Esophagus muscularis mucosa (tissue), 3 donors: ENCODE results near the gene MYO1F.

Source experiments
- POLR2A ChIP-seq: fragments of 450-650 bp; IDR thresholded peaks from one replicate; pipeline ENCODE4 v1.6.1; 2017; ENCODE audit warnings: antibody characterized with exemption, moderate library complexity, mild to moderate bottlenecking, low read depth
- POLR2AphosphoS5 ChIP-seq, 2 donors: sonication (generic); formaldehyde crosslinking; IDR thresholded peaks; one replicate each; pipeline ENCODE4 v1.6.1; 2017; ENCODE audit warnings: antibody characterized with exemption in 2 of 2
- TF ChIP-seq, protein P1 (sequence below), 3 experiments: fragments of 200-600 bp in 2 of 3; fragments of 450-650 bp in 1 of 3; sonication (generic) in 2 of 3; IDR thresholded peaks; one replicate each; pipeline ENCODE4 v1.5.1; 2017 to 2019; ENCODE audit warnings: antibody characterized with exemption in 3 of 3, mild to moderate bottlenecking in 2 of 3, moderate library complexity in 1 of 3

DNA sequence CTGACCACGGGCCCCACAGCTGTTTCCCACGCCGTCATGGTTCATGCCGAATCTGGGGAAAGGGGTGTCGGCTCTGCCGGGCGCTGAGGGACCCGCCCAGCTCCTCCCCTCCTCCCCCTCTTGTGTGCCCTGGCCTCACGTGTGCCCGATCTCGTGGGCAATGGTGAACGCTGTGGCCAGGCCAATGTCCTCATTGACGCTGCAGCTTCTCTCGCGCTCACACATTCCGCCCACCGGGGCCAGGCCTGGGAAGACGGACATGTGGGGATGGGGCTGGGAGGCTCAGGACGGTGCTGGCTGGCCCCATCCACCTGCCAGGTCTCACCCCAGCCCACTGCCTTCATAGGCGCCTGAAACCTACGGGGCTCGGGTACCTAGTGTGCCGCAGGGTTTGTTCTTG is 18.9 kb upstream of the MYO1F start:
- TF ChIP-seq, protein P1, sequence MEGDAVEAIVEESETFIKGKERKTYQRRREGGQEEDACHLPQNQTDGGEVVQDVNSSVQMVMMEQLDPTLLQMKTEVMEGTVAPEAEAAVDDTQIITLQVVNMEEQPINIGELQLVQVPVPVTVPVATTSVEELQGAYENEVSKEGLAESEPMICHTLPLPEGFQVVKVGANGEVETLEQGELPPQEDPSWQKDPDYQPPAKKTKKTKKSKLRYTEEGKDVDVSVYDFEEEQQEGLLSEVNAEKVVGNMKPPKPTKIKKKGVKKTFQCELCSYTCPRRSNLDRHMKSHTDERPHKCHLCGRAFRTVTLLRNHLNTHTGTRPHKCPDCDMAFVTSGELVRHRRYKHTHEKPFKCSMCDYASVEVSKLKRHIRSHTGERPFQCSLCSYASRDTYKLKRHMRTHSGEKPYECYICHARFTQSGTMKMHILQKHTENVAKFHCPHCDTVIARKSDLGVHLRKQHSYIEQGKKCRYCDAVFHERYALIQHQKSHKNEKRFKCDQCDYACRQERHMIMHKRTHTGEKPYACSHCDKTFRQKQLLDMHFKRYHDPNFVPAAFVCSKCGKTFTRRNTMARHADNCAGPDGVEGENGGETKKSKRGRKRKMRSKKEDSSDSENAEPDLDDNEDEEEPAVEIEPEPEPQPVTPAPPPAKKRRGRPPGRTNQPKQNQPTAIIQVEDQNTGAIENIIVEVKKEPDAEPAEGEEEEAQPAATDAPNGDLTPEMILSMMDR (IDR thresholded peaks at IDR 0.05): no peak
- no peak for TF ChIP-seq POLR2AphosphoS5 (IDR thresholded peaks at IDR 0.05)
- TF ChIP-seq POLR2A: no peak
